PC-9 (cell line): ENCODE measurements around the gene GBP1. TPM values are rescaled to one million over a fixed set of nuclear protein-coding genes. Genes with fewer than 3 reads are reported as not detected.

Source experiments
- BruUV-seq: library from RNA; stranded (reverse); fragments of 400-500 nt; replicated peaks from 2 replicates; lab custom pipeline; 2021; lab: Mats Ljungman, UMichigan
- CTCF ChIA-PET: fragments of 300-600 bp; sonication (Branson Sonifier 250); formaldehyde crosslinking; loops from one replicate; lab custom pipeline; 2022; ENCODE audit warnings: antibody characterized with exemption; lab: Charles Lee
- POLR2A ChIA-PET: fragments of 300-600 bp; sonication (Branson Sonifier 250); formaldehyde crosslinking; loops from one replicate; lab custom pipeline; 2022; ENCODE audit warnings: antibody characterized with exemption; ENCODE audit not compliant: unreplicated experiment; lab: Charles Lee
- DNase-seq, 2 experiments: peaks; one replicate each; pipeline versions ENCODE4 v3.0.0 to v3.0.0-alpha.2; 2015 to 2022; ENCODE audit warnings: mixed read lengths in 1 of 2
- H2AFZ ChIP-seq: fragments of 200-600 bp; sonication (generic); 2 replicates; pipeline ENCODE4 v1.8.1; 2017; ENCODE audit warnings: antibody characterized with exemption
- H3F3A ChIP-seq: fragments of 200-600 bp; sonication (generic); 2 replicates; pipeline ENCODE4 v1.8.1; 2017; ENCODE audit warnings: antibody characterized with exemption, mild to moderate bottlenecking, low read depth; ENCODE audit not compliant: insufficient read depth
- H3K27ac ChIP-seq: fragments of 200-600 bp; sonication (generic); 2 replicates; pipeline ENCODE4 v1.6.1; 2016; ENCODE audit warnings: mixed run types
- H3K27me3 ChIP-seq: fragments of 200-600 bp; sonication (generic); 2 replicates; pipeline ENCODE4 v1.6.1; 2016; ENCODE audit warnings: low read depth, mixed run types; ENCODE audit not compliant: insufficient read depth
- H3K36me3 ChIP-seq: fragments of 200-600 bp; sonication (generic); 2 replicates; pipeline ENCODE4 v1.6.1; 2016; ENCODE audit warnings: low read depth, mixed run types
- H3K4me1 ChIP-seq: fragments of 200-600 bp; sonication (generic); replicated peaks from 2 replicates; pipeline ENCODE4 v1.6.1; 2016; ENCODE audit warnings: mixed run types; ENCODE audit not compliant: insufficient read depth
- H3K4me2 ChIP-seq: fragments of 200-600 bp; sonication (generic); 2 replicates; pipeline ENCODE4 v1.6.1; 2017; ENCODE audit warnings: mixed run types
- H3K4me3 ChIP-seq: fragments of 200-600 bp; sonication (generic); 2 replicates; pipeline ENCODE4 v1.6.1; 2016; ENCODE audit warnings: mixed run types
- H3K79me2 ChIP-seq: fragments of 200-600 bp; sonication (generic); 2 replicates; pipeline ENCODE4 v1.6.1; 2017; ENCODE audit warnings: low read depth, mixed run types
- H3K9me2 ChIP-seq: fragments of 200-600 bp; sonication (generic); 2 replicates; pipeline ENCODE4 v1.8.1; 2017; ENCODE audit warnings: mild to moderate bottlenecking; ENCODE audit not compliant: insufficient read depth
- H3K9me3 ChIP-seq: fragments of 200-600 bp; sonication (generic); 2 replicates; pipeline ENCODE4 v1.8.1; 2016; ENCODE audit warnings: low read depth; ENCODE audit not compliant: insufficient read depth
- H4K20me1 ChIP-seq: fragments of 200-600 bp; sonication (generic); 2 replicates; pipeline ENCODE4 v1.8.1; 2017; ENCODE audit not compliant: insufficient read depth
- CTCF ChIP-seq: fragments of 200-600 bp; sonication (generic); conservative IDR thresholded peaks from 2 replicates; pipeline ENCODE4 v1.6.1; 2017; ENCODE audit warnings: mixed run types, antibody characterized with exemption, mild to moderate bottlenecking, moderate library complexity
- EZH2 ChIP-seq: fragments of 200-600 bp; sonication (generic); IDR thresholded peaks from 2 replicates; pipeline ENCODE4 v1.8.0; 2017; ENCODE audit warnings: antibody characterized with exemption, low read depth
- intact Hi-C: fragments of 100-400 bp; cut with micrococcal nuclease; formaldehyde crosslinking; loops from one replicate; pipeline ENCODE4 v1.10.0; 2022; ENCODE audit not compliant: unreplicated experiment
- total RNA-seq: library from RNA; stranded (reverse); gene quantifications from 2 replicates; pipeline ENCODE4 v1.2.3, GENCODE V29; 2021

The GBP1 gene
- total RNA-seq, 1 experiment from 2014 or later = 7.3 TPM

GRCh38 chr1:89008511-89008910 lies 56.5 kb downstream of the GBP1 start:
- intact Hi-C loops = no loop called here
- no peaks in the 10 kb centered on the region for H3F3A ChIP-seq
- TF ChIP-seq CTCF = no peak
- no peak for TF ChIP-seq EZH2
- H3K27ac ChIP-seq = no peak overlapping the region
- no peak overlapping the region for H3K4me2 ChIP-seq
- BruUV-seq = no TSS peak
- H3K27me3 ChIP-seq = no peaks in the 10 kb centered on the region
- no peak overlapping the region for H3K4me3 ChIP-seq
- H4K20me1 ChIP-seq = no peaks in the 10 kb centered on the region
- no peak overlapping the region for H2AFZ ChIP-seq
- H3K4me1 ChIP-seq = no peaks in the 10 kb centered on the region
- H3K36me3 ChIP-seq = no peaks in the 10 kb centered on the region
- H3K79me2 ChIP-seq = no peaks in the 10 kb centered on the region
- no peaks in the 10 kb centered on the region for H3K9me2 ChIP-seq
- DNase-seq = no peak
- no peaks in the 10 kb centered on the region for H3K9me3 ChIP-seq
- POLR2A ChIA-PET = no interaction called here
- CTCF ChIA-PET = no interaction called here

- H3K9me2 ChIP-seq = no peaks in the 10 kb centered on the region
- no peaks in the 10 kb centered on the region for H3F3A ChIP-seq
- H4K20me1 ChIP-seq = no peaks in the 10 kb centered on the region
- H2AFZ ChIP-seq = no peak overlapping the region
- POLR2A ChIA-PET = no interaction called here
- no peak overlapping the region for H3K4me2 ChIP-seq
- H3K4me3 ChIP-seq = no peak overlapping the region
- H3K36me3 ChIP-seq = no peaks in the 10 kb centered on the region
- no peaks in the 10 kb centered on the region for H3K79me2 ChIP-seq
- CTCF ChIA-PET = no interaction called here
- no peak overlapping the region for H3K27ac ChIP-seq
- intact Hi-C loops = no loop called here
- BruUV-seq = no TSS peak
- H3K4me1 ChIP-seq = no peaks in the 10 kb centered on the region; the same call in 1 of the 2 replicates
- no peaks in the 10 kb centered on the region for H3K9me3 ChIP-seq
- TF ChIP-seq EZH2 = no peak
- no peak for TF ChIP-seq CTCF
- no peaks in the 10 kb centered on the region for H3K27me3 ChIP-seq
- peak in 1 of 2 experiments; percentile 30 for DNase-seq
Measured at GRCh38 chr1:89005286-89006151, 59.5 kb downstream of the GBP1 start.

Other genes starting within 250 kb of the GBP1 start
- gene GTF2B, start 173.6 kb downstream of the GBP1 start, total RNA-seq = 18.3 and 21.9 TPM in 2 replicates
- 13.6 and 16.6 TPM in 2 replicates for gene KYAT3, start 72.6 kb downstream of the GBP1 start, total RNA-seq
- gene RBMXL1, start 72.6 kb downstream of the GBP1 start, total RNA-seq = 8.2 and 9.7 TPM in 2 replicates
- gene GBP3, start 42.3 kb downstream of the GBP1 start, total RNA-seq = 17.7 and 22.6 TPM in 2 replicates
- gene GBP2, start 60.9 kb upstream of the GBP1 start, total RNA-seq = 7.0 and 9.6 TPM in 2 replicates
- gene GBP7, start 110.8 kb upstream of the GBP1 start, total RNA-seq = not detected in 2 replicates
- 0.83 and 1.3 TPM in 2 replicates for gene GBP4, start 133.7 kb upstream of the GBP1 start, total RNA-seq
- not detected in 2 replicates for gene GBP5, start 207.7 kb upstream of the GBP1 start, total RNA-seq